ENCODE data around the gene KRT27. TPM values are rescaled to one million over a fixed set of nuclear protein-coding genes. Genes with fewer than 3 reads are reported as not detected.

KRT27 gene
- total and polyA plus RNA-seq, 9 of the 15 experiments (the other 6 are each of a cell fraction or from before 2014, with no cell fraction given), result 0.10 TPM; not detected in 8

DNA sequence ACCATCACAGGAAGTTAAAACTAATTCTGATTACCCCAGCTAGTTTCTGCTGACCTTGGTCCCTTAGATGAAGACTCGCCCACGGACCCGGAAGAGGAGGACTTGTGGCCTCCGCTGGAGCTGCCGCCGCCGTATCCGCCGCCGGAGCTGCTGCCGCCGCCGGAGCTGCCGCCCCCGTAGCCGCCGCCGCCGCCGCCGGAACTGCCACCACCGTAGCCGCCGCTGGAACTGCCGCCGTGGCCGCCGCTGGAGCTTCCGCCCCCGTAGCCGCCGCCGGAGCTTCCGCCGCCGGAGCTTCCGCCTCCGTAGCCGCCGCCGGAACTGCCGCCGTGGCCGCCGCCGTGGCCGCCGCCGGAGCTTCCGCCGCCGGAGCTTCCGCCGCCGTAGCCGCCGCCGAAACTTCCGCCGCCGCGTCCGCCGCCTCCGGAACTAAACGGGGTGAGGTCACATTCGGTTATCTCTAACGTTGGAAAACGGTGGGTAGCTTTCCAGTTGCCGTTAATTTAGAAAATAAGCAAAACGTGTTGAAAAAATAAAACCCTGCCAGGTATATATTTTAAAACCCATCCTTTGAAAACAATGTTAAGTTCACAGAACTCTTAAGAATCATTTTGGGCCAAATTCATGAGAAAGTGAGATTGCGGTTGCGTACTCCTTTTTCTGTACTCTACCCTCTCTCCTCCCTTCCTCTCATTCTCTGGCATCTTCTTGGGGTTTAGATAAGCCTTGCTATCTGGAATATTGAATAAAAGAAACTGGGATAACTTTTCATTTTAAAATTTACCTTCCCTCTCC is 36.6 kb upstream of the KRT27 start:
- no peaks in the 10 kb centered on the region for H4K20me1 ChIP-seq (replicated peaks; ENCODE audit: control insufficient read depth, insufficient read depth, low read length)
- ChIA-PET POLR2A (interaction anchor here (0.6 to 2.0 kb wide), 15 partner anchors 9 to 903 kb away, joined by 3 to 14 read pairs (median 4); partner anchors contain the start of genes EIF1 and KRT20), CTCF (ENCODE audit: low intra/inter-chr PET ratio) (interaction anchor here (0.6 kb wide), 1 partner anchor 837 kb away, joined by 3 read pairs; no protein-coding TSS in a partner anchor)
- peaks cover 34% of the 10 kb centered on the region for H3K36me3 ChIP-seq (ENCODE audit: control insufficient read depth, insufficient read depth, low read length)
- in situ Hi-C loops (cut with MboI) (no loop called here), intact Hi-C loops (cut with micrococcal nuclease) (loop anchor here (5.0 kb wide), 1 partner anchor 848 kb away; no protein-coding TSS in a partner anchor)
- BruUV-seq (replicated peaks), result no TSS peak
- no peak for FAIRE-seq
- H3K79me2 ChIP-seq (ENCODE audit: control insufficient read depth, insufficient read depth, low read length), result peaks cover 63% of the 10 kb centered on the region
- WGBS (ENCODE audit: insufficient coverage, low coverage, missing lambda C conversion rate), result under 1% methylated on average over 52 of the region's 73 CpGs
- peak overlapping the region; percentile 67 for H3K4me3 ChIP-seq
- H3K27me3 ChIP-seq (ENCODE audit: control insufficient read depth in 2 of 2, insufficient read depth in 2 of 2, low read length in 2 of 2), result no peaks in the 10 kb centered on the region
- no peaks in the 10 kb centered on the region for H3K9me3 ChIP-seq (replicated peaks; ENCODE audit: control insufficient read depth, insufficient read depth, low read depth, low read length)
- peaks cover 5% of the 10 kb centered on the region for H3K9me1 ChIP-seq (ENCODE audit: control insufficient read depth, insufficient read depth, low read length)
- H3K9ac ChIP-seq (ENCODE audit: insufficient read depth in 1 of 2, low read depth in 2 of 2, low read length in 2 of 2), result peak overlapping the region; percentile 90 to 97
- peaks cover 14 to 34% of the 10 kb centered on the region in 2 experiments for H3K4me1 ChIP-seq (replicated peaks in 1 of 2; ENCODE audit: control insufficient read depth in 2 of 2, insufficient read depth in 2 of 2, low read length in 2 of 2)
- H3K4me2 ChIP-seq (ENCODE audit: insufficient read depth, low read length), result peak overlapping the region; percentile 92
- ATAC-seq, result peak; percentile 75
- peak overlapping the region; percentile 99 for H3K27ac ChIP-seq (ENCODE audit: extremely low read depth, low read depth, low read length)
- peak overlapping the region; percentile 27; the same call in 1 of the 2 replicates for H2AFZ ChIP-seq (ENCODE audit: low read depth, low read length)
- DNase-seq (ENCODE audit: extremely low read depth in 1 of 4, low spot score in 3 of 4), result peak; percentile 72 to 89 (median 78)
- TF ChIP-seq, protein P1, sequence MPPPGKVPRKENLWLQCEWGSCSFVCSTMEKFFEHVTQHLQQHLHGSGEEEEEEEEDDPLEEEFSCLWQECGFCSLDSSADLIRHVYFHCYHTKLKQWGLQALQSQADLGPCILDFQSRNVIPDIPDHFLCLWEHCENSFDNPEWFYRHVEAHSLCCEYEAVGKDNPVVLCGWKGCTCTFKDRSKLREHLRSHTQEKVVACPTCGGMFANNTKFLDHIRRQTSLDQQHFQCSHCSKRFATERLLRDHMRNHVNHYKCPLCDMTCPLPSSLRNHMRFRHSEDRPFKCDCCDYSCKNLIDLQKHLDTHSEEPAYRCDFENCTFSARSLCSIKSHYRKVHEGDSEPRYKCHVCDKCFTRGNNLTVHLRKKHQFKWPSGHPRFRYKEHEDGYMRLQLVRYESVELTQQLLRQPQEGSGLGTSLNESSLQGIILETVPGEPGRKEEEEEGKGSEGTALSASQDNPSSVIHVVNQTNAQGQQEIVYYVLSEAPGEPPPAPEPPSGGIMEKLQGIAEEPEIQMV (tag; conservative IDR thresholded peaks at IDR 0.05; ENCODE audit: low read depth), result no peak
- TF ChIP-seq CCNT2 (IDR thresholded peaks at IDR 0.05; ENCODE audit: borderline replicate concordance, extremely low read depth, insufficient read length, low read depth, low read length) (peak; percentile 60), SNAPC5 (CRISPR knock-in tag; IDR thresholded peaks at IDR 0.05) (no peak), BCOR (IDR thresholded peaks at IDR 0.05) (no peak), ZNF586 (CRISPR knock-in tag; conservative IDR thresholded peaks at IDR 0.05) (peak; percentile 83; the same call in 1 of the 2 replicates), MAZ (CRISPR knock-in tag; conservative IDR thresholded peaks at IDR 0.05 in 1 of 2, IDR thresholded peaks at IDR 0.05 in 1 of 2) (peak in 1 of 2 experiments; percentile 32; a peak in 1 of 4 replicates), PTRF (tag; IDR thresholded peaks at IDR 0.05) (0 out of 2 replicates have a peak, but pooled peaks have one; percentile 48), BRD4 (IDR thresholded peaks at IDR 0.05) (peak; percentile 25; the same call in 1 of the 2 replicates), NONO (IDR thresholded peaks at IDR 0.05; ENCODE audit: low read depth in 2 of 2, low read length in 1 of 2) (peak in 1 of 2 experiments; percentile 82; a peak in 2 of 4 replicates), ESRRA (IDR thresholded peaks at IDR 0.05; ENCODE audit: borderline replicate concordance, low read depth) (peak; percentile 43; the same call in 1 of the 2 replicates), POU5F1 (IDR thresholded peaks at IDR 0.05; ENCODE audit: borderline replicate concordance, low read depth, low read length, partially characterized antibody) (no peak), FOSL1 (tag; conservative IDR thresholded peaks at IDR 0.05) (peak; percentile 61)
- TF ChIP-seq, protein P2, sequence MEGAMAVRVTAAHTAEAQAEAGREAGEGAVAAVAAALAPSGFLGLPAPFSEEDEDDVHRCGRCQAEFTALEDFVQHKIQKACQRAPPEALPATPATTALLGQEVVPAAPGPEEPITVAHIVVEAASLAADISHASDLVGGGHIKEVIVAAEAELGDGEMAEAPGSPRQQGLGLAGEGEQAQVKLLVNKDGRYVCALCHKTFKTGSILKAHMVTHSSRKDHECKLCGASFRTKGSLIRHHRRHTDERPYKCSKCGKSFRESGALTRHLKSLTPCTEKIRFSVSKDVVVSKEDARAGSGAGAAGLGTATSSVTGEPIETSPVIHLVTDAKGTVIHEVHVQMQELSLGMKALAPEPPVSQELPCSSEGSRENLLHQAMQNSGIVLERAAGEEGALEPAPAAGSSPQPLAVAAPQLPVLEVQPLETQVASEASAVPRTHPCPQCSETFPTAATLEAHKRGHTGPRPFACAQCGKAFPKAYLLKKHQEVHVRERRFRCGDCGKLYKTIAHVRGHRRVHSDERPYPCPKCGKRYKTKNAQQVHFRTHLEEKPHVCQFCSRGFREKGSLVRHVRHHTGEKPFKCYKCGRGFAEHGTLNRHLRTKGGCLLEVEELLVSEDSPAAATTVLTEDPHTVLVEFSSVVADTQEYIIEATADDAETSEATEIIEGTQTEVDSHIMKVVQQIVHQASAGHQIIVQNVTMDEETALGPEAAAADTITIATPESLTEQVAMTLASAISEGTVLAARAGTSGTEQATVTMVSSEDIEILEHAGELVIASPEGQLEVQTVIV (CRISPR knock-in tag; IDR thresholded peaks at IDR 0.05; ENCODE audit: borderline replicate concordance), result no peak
- TF ChIP-seq, protein P3, sequence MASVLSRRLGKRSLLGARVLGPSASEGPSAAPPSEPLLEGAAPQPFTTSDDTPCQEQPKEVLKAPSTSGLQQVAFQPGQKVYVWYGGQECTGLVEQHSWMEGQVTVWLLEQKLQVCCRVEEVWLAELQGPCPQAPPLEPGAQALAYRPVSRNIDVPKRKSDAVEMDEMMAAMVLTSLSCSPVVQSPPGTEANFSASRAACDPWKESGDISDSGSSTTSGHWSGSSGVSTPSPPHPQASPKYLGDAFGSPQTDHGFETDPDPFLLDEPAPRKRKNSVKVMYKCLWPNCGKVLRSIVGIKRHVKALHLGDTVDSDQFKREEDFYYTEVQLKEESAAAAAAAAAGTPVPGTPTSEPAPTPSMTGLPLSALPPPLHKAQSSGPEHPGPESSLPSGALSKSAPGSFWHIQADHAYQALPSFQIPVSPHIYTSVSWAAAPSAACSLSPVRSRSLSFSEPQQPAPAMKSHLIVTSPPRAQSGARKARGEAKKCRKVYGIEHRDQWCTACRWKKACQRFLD (CRISPR knock-in tag; IDR thresholded peaks at IDR 0.05), result peak; percentile 44; the same call in 1 of the 2 replicates

Measured in K562 (cell line).